GM15510 (cell line): Measurements from ENCODE around the gene PTGES2.

Experiments used
- POLR2A ChIP-seq: IDR thresholded peaks from 3 replicates; pipeline ENCODE4 v1.6.1; 2011; ENCODE audit warnings: borderline replicate concordance; ENCODE audit not compliant: insufficient read length; ENCODE audit errors: extremely low read depth

Gene PTGES2

GRCh38 chr9:128117613-128118471 is 9.7 kb downstream of the PTGES2 start:
- no peak for TF ChIP-seq POLR2A

DNA sequence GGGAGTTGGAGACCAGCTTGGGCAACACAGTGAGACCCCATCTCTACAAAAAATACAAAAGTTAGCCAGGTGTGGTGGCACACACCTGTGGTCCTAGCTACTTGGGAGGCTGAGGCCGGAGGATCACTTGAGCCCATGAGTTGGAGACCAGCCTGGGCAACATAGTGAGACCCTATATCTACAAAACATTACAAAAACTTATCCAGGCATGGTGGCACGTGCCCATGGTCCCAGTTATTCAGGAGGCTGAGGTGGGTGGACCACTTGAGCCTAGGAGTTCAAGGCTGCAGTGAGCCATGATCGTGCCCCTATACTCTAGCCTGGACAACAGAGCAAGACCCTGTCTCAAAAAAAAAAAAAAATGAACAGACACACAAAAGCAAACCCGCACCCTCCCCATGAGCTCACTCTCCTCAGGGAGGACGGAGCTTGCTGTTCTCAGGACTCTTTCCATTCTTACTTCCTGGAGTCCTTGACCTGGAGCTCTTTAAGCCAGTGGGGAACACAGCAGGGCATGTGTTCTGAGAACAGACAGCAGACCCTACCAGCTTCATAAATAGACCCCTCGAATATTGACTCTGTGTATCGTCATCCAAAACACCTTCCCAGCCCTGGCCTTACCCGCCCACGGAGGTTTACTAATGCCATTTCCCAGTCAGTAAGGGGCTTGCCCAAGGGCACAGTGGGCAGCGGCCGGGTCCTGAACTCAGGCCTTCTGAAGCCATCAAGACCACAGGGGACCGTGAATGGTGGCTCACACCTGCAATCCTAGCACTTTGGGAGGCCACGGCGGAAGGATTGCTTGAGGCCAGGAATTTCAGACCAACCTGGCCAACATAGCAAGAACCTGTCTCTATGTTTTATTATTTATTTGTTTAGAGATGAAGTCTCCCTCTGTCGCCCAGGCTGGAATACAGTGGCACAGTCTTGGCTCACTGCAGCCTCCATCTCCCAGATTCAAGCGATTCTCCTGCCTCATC is 11.1 kb downstream of the PTGES2 start:
- no peak for TF ChIP-seq POLR2A

DNA sequence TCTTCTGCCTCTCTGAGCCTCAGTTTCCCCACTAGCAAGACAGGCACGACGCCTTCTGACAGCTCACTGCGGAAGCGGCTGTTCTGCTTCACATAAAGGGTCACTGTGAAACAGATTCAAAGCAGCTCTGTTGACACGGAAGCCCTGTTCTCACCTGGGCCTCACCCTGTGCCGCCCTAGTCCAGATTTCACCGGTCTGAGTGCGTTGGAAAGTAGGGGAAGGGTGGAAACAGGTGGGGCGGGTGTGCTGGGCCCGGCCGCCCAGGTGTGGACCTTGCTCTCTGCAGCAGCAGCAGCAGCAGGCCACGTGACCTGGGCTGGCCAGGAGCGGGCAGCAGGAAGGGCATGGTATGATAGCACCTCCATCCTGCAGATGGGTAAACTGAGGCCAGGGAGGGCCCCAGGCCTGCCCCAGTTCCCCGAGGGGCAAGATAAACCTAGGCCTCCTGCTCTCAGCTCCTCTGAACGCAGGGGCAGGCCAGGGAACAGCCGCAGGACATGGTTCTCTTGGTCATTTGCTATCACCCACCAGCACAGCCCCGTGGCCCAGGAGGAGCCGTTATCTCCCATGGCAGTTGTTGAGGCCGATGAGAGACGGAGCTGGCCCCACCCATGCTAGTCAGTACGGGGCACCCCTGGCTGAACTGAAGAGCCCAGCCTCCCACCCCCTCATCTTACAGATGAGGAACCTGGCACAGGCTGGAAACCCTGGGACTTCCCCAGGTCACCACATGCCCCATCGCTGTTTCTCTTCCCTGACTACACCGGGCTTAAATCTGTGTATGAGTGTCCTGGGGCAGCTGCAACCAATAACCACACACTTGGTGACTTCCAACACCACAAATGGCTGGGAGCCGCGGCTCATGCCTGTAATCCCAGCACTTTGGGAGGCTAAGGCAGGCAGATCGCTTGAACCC is 12.1 kb downstream of the PTGES2 start:
- TF ChIP-seq POLR2A, result no peak

DNA sequence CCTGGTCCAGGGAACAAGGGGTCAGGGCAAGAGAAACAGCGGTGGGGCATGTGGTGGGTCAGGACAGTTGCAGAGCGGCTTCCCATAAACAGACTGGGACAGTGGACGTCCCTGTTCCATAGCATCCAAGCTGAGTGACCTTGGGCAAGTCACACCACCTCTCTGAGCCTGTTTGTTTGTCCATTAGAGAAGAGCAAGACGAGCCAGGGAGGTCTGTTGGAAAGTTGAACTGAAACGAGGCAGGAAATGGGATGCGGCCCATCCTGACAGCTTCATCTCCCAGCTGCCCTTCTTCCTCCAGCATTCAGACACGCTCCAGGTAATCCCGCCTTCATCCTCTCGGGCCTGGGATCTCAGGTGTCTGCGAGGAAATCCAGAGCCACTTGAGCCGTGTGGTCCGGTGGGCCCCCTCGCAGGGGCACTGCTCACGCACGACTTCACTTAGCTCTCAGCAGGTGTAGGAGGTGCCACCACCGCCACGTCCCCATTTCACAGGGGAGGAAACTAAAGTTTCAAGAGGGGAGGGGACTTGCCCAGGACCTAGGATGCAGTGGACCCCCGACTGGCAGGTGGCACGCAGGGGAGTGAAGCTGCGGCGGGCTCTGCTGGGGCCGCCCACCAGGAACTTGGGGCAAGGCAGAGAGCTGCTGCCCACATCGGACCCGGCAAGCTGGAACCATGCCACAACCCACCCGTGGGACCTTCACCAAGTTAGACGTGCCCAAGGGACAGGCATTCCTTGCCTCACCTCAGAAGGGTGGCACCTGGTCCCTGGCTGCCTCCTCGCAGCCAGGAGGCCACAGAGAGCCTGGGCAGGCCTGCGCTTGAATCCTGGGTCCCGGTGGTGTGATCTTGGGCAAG is 13.0 kb downstream of the PTGES2 start:
- TF ChIP-seq POLR2A, result no peak

- TF ChIP-seq POLR2A, result no peak
These were observed 13.8 kb downstream of the PTGES2 start for GRCh38 chr9:128113526-128114325.

GRCh38 chr9:128109050-128109709 is 18.3 kb downstream of the PTGES2 start:
- no peak for TF ChIP-seq POLR2A

GRCh38 chr9:128108269-128109049 is 19.1 kb downstream of the PTGES2 start:
- TF ChIP-seq POLR2A, result no peak

- no peak for TF ChIP-seq POLR2A
These were observed 19.9 kb downstream of the PTGES2 start for GRCh38 chr9:128107468-128108268.

GRCh38 chr9:128106940-128107467 is 20.5 kb downstream of the PTGES2 start:
- no peak for TF ChIP-seq POLR2A

- TF ChIP-seq POLR2A, result no peak
These were observed 21.2 kb downstream of the PTGES2 start for GRCh38 chr9:128106181-128106939.
